GM10248 (cell line): Measurements from ENCODE around the gene ZNF79.

Experiments used
- CTCF ChIA-PET: fragments of 300-600 bp; sonication (Branson Sonifier 250); formaldehyde crosslinking; extraction: SDS; loops from one replicate; lab custom pipeline; 2021; ENCODE audit warnings: antibody characterized with exemption; lab: Yijun Ruan, JAX
- POLR2A ChIA-PET: fragments of 350-650 bp; sonication (Branson Sonifier 250); formaldehyde crosslinking; extraction: SDS; loops from one replicate; lab custom pipeline; 2020; ENCODE audit warnings: antibody characterized with exemption; lab: Yijun Ruan, JAX
- DNase-seq: peaks from one replicate; pipeline ENCODE4 v3.0.0; 2012; ENCODE audit errors: extremely low spot score
- CTCF ChIP-seq: IDR thresholded peaks from 2 replicates; pipeline ENCODE4 v1.5.1; 2012; ENCODE audit warnings: mild to moderate bottlenecking, low read depth; ENCODE audit errors: extremely low read depth, missing control alignments, control extremely low read depth

ZNF79 gene

GRCh38 chr9:127482662-127483061, 58.5 kb downstream of the ZNF79 start:
- ChIA-PET CTCF (no interaction called here), POLR2A (no interaction called here)
- no peak for TF ChIP-seq CTCF
- no peak for DNase-seq

DNA sequence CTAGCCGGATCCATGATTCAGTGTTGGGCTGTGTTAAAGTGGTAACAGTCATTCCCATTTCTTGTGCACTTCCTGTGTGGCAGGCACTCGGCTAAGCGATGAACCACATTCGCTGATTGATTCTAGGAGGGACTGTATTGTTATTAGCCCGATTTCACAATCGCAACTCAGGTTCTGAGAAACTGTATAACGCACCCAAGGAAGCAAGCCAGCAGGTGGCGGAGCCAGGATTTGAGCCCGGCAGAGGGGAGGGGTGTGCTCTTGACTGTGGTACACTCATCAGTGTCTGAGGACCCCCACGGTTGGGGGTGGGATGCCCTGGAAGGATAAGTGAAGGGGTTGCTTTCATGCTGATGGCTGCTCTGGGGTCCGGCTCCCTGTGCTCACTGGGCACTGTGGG, 61.8 kb downstream of the ZNF79 start:
- CTCF ChIA-PET: interaction anchor here (1.1 kb wide), 1 partner anchor 249 kb away, joined by 3 read pairs; the partner anchor contains the start of gene TOR2A
- no peak for DNase-seq

GRCh38 chr9:127488946-127489345, 64.8 kb downstream of the ZNF79 start:
- no peak for TF ChIP-seq CTCF
- ChIA-PET CTCF (no interaction called here), POLR2A (no interaction called here)
- DNase-seq: no peak

More for the DNA sequence above, 61.8 kb downstream of the ZNF79 start:
- TF ChIP-seq CTCF: no peak
- POLR2A ChIA-PET: no interaction called here

DNA sequence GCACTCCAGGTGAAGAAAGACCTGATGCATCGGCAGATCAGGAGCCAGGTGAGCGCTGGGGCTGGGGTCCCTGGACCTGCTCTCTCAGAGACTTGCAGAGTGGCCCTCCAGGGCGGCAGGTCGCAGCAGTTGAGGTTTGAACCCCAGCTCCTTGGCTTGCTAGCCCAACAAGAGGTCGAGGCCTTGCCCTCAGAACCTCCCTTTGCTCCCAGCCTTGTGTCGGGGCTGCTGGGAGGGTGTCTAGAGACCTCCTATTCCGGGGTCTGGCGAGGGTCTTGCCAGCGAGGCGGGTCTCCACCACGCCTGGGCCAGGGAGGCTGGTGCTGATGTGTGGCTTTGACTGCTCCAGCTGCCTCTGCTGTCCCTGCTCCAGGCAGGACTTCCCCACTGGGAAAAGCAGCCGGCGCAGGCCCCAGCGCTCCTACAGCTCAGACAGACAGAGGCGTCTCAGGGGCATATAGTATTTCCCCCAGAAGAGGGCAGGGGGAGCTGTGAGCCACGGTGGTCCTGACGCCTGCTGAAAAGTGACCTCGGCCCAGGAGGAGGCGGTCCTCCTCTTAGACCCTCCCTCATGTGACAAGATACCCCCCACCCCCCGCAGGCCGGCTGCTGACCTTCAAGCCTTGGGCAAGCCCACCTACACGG, 65.4 kb downstream of the ZNF79 start:
- ChIA-PET POLR2A (no interaction called here), CTCF (interaction anchor here (1.6 kb wide), 1 partner anchor 14 kb away, joined by 6 read pairs; no protein-coding TSS in a partner anchor)
- TF ChIP-seq CTCF: no peak
- no peak for DNase-seq

GRCh38 chr9:127490535-127491230, 66.5 kb downstream of the ZNF79 start:
- no peak for TF ChIP-seq CTCF
- ChIA-PET CTCF (interaction anchor here (0.8 to 1.6 kb wide), 3 partner anchors 13 to 96 kb away, joined by 3 to 6 read pairs (median 4); no protein-coding TSS in a partner anchor), POLR2A (no interaction called here)

DNA sequence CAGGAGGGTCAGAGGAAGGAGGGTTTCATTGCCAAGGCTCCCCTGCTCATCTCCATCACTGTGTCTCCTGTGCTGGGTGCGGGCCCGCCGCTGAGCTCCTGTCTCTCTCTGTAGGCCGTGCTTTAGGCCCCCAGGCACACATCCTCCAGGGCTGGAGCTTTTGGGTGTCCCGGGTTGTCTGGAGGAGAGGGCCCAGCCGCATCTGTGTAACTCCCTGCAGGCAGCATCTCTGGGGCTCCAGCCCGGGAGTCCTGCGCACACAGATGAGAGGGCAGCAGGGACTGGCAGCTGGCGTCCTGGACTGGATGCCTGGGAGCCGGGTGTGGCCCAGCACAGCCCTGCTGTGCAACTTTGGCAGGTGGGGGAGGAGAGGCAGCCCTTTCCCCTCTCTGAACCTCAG, 67.3 kb downstream of the ZNF79 start:
- CTCF ChIA-PET: interaction anchor here (0.8 to 1.3 kb wide), 2 partner anchors 9 to 13 kb away, joined by 3 to 4 read pairs; no protein-coding TSS in a partner anchor
- POLR2A ChIA-PET: no interaction called here
- TF ChIP-seq CTCF: no peak
- DNase-seq: no peak

More at GRCh38 chr9:127490535-127491230, 66.5 kb downstream of the ZNF79 start:
- no peak for DNase-seq
